Stimulated activated memory B cell treated with anti-CD40 and anti-IgM and Interleukin-4, amounts not matched to agents 10 μg/mL and 1 μg/mL and 100 μg/mL, for 72 hours (primary cell): Measurements from ENCODE around the gene CBR4.
"Not testable (repeated sequence)": the region's sequence is repeated elsewhere in the genome, so short reads cannot be mapped to it uniquely, and the experiment has no call there.

Experiments used
- ATAC-seq: fragments of 150-1000 bp; cut with Tn5 transposase; 2 replicates; pipeline ENCODE4 v1.10.0; 2021
- H3K27ac Mint-ChIP-seq: one replicate; pipeline ENCODE4 v1.8.0; 2022; ENCODE audit warnings: mild to moderate bottlenecking, mixed read lengths
- H3K27me3 Mint-ChIP-seq: one replicate; pipeline ENCODE4 v1.8.0; 2022; ENCODE audit warnings: mixed read lengths
- H3K36me3 Mint-ChIP-seq: one replicate; pipeline ENCODE4 v1.8.0; 2022; ENCODE audit warnings: mixed read lengths
- H3K4me1 Mint-ChIP-seq: one replicate; pipeline ENCODE4 v1.8.0; 2022; ENCODE audit warnings: mixed read lengths
- H3K4me3 Mint-ChIP-seq: one replicate; pipeline ENCODE4 v1.8.0; 2022; ENCODE audit warnings: mild to moderate bottlenecking, moderate library complexity, mixed read lengths
- H3K9me3 Mint-ChIP-seq: one replicate; pipeline ENCODE4 v1.8.0; 2022; ENCODE audit warnings: mixed read lengths

CBR4 gene

GRCh38 chr4:168979338-168979737 lies 30.7 kb downstream of the CBR4 start:
- Mint-ChIP-seq H3K36me3 (peaks cover 47% of the 10 kb centered on the region), H3K27me3 (no peaks in the 10 kb centered on the region), H3K27ac (no peak overlapping the region), H3K4me1 (peaks cover 4% of the 10 kb centered on the region), H3K4me3 (no peak overlapping the region), H3K9me3 (peaks cover 20% of the 10 kb centered on the region)
- ATAC-seq: no peak

- no peaks in the 10 kb centered on the region for H3K4me1 Mint-ChIP-seq
- H3K27ac Mint-ChIP-seq: no peak overlapping the region
- H3K36me3 Mint-ChIP-seq: peaks cover 35% of the 10 kb centered on the region
- peaks cover 20% of the 10 kb centered on the region for H3K9me3 Mint-ChIP-seq
- H3K4me3 Mint-ChIP-seq: no peak overlapping the region
- ATAC-seq: no peak
- no peaks in the 10 kb centered on the region for H3K27me3 Mint-ChIP-seq
These were observed 31.9 kb downstream of the CBR4 start for GRCh38 chr4:168978001-168978700.

- Mint-ChIP-seq H3K27me3 (no peaks in the 10 kb centered on the region), H3K36me3 (no peaks in the 10 kb centered on the region), H3K4me1 (no peaks in the 10 kb centered on the region), H3K4me3 (no peak overlapping the region), H3K27ac (no peak overlapping the region), H3K9me3 (peaks cover 28% of the 10 kb centered on the region)
- ATAC-seq: no peak
These were observed 37.5 kb downstream of the CBR4 start for GRCh38 chr4:168972596-168972995.

GRCh38 chr4:168960716-168961115 lies 49.3 kb downstream of the CBR4 start:
- Mint-ChIP-seq H3K27me3 (no peaks in the 10 kb centered on the region), H3K9me3 (peaks cover 2% of the 10 kb centered on the region), H3K27ac (no peak overlapping the region), H3K36me3 (peaks cover 22% of the 10 kb centered on the region), H3K4me3 (no peak overlapping the region), H3K4me1 (no peaks in the 10 kb centered on the region)
- no peak for ATAC-seq

- Mint-ChIP-seq H3K27me3 (no peaks in the 10 kb centered on the region), H3K27ac (no peak overlapping the region), H3K9me3 (peaks cover 3% of the 10 kb centered on the region), H3K4me1 (no peaks in the 10 kb centered on the region), H3K36me3 (peaks cover 21% of the 10 kb centered on the region), H3K4me3 (no peak overlapping the region)
- ATAC-seq: no peak
These were observed 54.4 kb downstream of the CBR4 start for GRCh38 chr4:168955674-168956073.

GRCh38 chr4:168952821-168953246 lies 57.2 kb downstream of the CBR4 start:
- not testable (repeated sequence) for H3K4me3 Mint-ChIP-seq, H3K4me1 Mint-ChIP-seq, H3K27ac Mint-ChIP-seq, ATAC-seq, H3K27me3 Mint-ChIP-seq
- Mint-ChIP-seq H3K36me3 (peaks cover 20% of the 10 kb centered on the region), H3K9me3 (peaks cover 11% of the 10 kb centered on the region)

GRCh38 chr4:168945291-168945690 lies 64.8 kb downstream of the CBR4 start:
- H3K27me3 Mint-ChIP-seq: no peaks in the 10 kb centered on the region
- H3K9me3 Mint-ChIP-seq: peaks cover 9% of the 10 kb centered on the region
- no peak for ATAC-seq
- H3K27ac Mint-ChIP-seq: no peak overlapping the region
- no peak overlapping the region for H3K4me3 Mint-ChIP-seq
- H3K4me1 Mint-ChIP-seq: no peaks in the 10 kb centered on the region
- H3K36me3 Mint-ChIP-seq: peaks cover 6% of the 10 kb centered on the region

GRCh38 chr4:168942985-168943384 lies 67.1 kb downstream of the CBR4 start:
- ATAC-seq: no peak
- Mint-ChIP-seq H3K27ac (no peak overlapping the region), H3K4me1 (no peaks in the 10 kb centered on the region), H3K36me3 (peaks cover 23% of the 10 kb centered on the region), H3K27me3 (no peaks in the 10 kb centered on the region), H3K4me3 (no peak overlapping the region), H3K9me3 (peaks cover 12% of the 10 kb centered on the region)
